Glutamatergic neuron (in vitro differentiated cells): ENCODE results near the gene RASA3. TPM values are rescaled to one million over a fixed set of nuclear protein-coding genes. Genes with fewer than 3 reads are reported as not detected.
A peak's percentile ranks its signal among the peaks of the same experiment; 100 is the strongest.

ENCODE experiments used
- DNase-seq: peaks from one replicate; pipeline ENCODE4 v3.0.0; 2022
- H3K27ac Mint-ChIP-seq: one replicate; pipeline ENCODE4 v1.8.0; 2020; ENCODE audit warnings: mild to moderate bottlenecking, mixed read lengths, inconsistent platforms; ENCODE audit not compliant: unreplicated experiment
- H3K27me3 Mint-ChIP-seq: one replicate; pipeline ENCODE4 v1.8.0; 2020; ENCODE audit warnings: mild to moderate bottlenecking, moderate library complexity, mixed read lengths, inconsistent platforms; ENCODE audit not compliant: unreplicated experiment
- H3K36me3 Mint-ChIP-seq: one replicate; pipeline ENCODE4 v1.8.0; 2020; ENCODE audit warnings: mild to moderate bottlenecking, mixed read lengths, inconsistent platforms; ENCODE audit not compliant: unreplicated experiment
- H3K4me1 Mint-ChIP-seq: one replicate; pipeline ENCODE4 v1.8.0; 2020; ENCODE audit warnings: mild to moderate bottlenecking, low read depth, mixed read lengths, inconsistent platforms; ENCODE audit not compliant: unreplicated experiment
- H3K4me3 Mint-ChIP-seq: one replicate; pipeline ENCODE4 v1.8.0; 2020; ENCODE audit warnings: mild to moderate bottlenecking, mixed read lengths, inconsistent platforms; ENCODE audit not compliant: unreplicated experiment
- H3K9me3 Mint-ChIP-seq: one replicate; pipeline ENCODE4 v1.8.0; 2020; ENCODE audit warnings: mild to moderate bottlenecking, moderate library complexity, mixed read lengths, inconsistent platforms; ENCODE audit not compliant: unreplicated experiment
- total RNA-seq: library from RNA; stranded (reverse); fragmentation: NEBNext Ultra II Directional; extraction: Animal tissue kit (Norgen Biotek cat#: 25700); gene quantifications from one replicate; pipeline ENCODE4 v1.2.1, GENCODE V29; 2021; ENCODE audit not compliant: unreplicated experiment
- TF ChIP-seq, protein P1 (sequence below): fragments of 200-600 bp; sonication (generic); IDR thresholded peaks from one replicate; pipeline ENCODE4 v1.5.0; 2021; ENCODE audit not compliant: partially characterized antibody, unreplicated experiment

Gene RASA3
- total RNA-seq, 1 donor from 2014 or later, result 15.2 TPM

DNA sequence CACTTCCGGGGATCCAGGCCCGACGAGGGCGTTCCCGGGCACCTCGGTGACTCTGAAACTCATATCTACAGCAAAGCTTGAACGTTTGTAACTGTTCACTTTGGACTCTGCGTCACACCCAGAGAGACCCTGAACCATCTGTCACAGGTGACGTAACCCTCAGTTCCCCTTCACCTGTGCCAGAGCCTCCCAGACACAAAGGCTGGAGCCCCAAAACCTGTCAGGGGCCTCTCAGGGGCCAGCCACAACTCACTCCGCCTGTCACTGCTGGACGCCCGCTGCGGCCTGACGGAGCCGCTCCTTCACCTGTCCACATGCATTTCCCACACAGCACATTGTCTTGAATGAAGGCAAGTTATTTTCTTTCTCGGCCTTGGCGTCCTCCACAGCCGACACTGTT, 8.0 kb downstream of the RASA3 start:
- H3K36me3 Mint-ChIP-seq, result no peaks in the 10 kb centered on the region
- H3K27ac Mint-ChIP-seq, result no peak overlapping the region
- peaks cover 9% of the 10 kb centered on the region for H3K9me3 Mint-ChIP-seq
- TF ChIP-seq, protein P1, sequence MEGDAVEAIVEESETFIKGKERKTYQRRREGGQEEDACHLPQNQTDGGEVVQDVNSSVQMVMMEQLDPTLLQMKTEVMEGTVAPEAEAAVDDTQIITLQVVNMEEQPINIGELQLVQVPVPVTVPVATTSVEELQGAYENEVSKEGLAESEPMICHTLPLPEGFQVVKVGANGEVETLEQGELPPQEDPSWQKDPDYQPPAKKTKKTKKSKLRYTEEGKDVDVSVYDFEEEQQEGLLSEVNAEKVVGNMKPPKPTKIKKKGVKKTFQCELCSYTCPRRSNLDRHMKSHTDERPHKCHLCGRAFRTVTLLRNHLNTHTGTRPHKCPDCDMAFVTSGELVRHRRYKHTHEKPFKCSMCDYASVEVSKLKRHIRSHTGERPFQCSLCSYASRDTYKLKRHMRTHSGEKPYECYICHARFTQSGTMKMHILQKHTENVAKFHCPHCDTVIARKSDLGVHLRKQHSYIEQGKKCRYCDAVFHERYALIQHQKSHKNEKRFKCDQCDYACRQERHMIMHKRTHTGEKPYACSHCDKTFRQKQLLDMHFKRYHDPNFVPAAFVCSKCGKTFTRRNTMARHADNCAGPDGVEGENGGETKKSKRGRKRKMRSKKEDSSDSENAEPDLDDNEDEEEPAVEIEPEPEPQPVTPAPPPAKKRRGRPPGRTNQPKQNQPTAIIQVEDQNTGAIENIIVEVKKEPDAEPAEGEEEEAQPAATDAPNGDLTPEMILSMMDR, result no peak
- H3K27me3 Mint-ChIP-seq, result peaks cover 17% of the 10 kb centered on the region
- H3K4me1 Mint-ChIP-seq, result peaks cover 49% of the 10 kb centered on the region
- H3K4me3 Mint-ChIP-seq, result no peak overlapping the region
- DNase-seq, result no peak

DNA sequence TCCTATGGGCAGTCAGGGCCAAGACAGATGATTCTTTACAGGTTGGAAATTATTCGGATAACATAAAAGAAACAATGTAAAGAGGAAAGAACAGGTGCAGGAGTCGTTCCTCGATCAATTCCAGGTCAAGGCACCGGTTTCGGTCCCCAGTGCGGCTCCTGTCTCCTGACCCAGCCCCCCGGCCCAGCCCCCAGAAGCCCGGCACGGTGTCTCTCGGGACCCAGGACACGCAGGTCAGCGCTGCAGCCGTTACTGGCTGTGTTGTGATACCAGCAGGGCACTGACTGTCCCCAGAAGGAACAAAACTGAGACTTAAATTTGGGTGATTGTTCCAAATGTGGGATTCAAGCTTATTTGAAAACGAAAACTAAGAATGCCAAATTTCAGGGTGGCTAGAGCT, 8.5 kb downstream of the RASA3 start:
- Mint-ChIP-seq H3K27me3 (peaks cover 17% of the 10 kb centered on the region), H3K27ac (no peak overlapping the region), H3K4me1 (peaks cover 47% of the 10 kb centered on the region), H3K4me3 (no peak overlapping the region), H3K9me3 (peaks cover 11% of the 10 kb centered on the region), H3K36me3 (no peaks in the 10 kb centered on the region)
- DNase-seq, result peak; percentile 37
- TF ChIP-seq, protein P1, result no peak

DNA sequence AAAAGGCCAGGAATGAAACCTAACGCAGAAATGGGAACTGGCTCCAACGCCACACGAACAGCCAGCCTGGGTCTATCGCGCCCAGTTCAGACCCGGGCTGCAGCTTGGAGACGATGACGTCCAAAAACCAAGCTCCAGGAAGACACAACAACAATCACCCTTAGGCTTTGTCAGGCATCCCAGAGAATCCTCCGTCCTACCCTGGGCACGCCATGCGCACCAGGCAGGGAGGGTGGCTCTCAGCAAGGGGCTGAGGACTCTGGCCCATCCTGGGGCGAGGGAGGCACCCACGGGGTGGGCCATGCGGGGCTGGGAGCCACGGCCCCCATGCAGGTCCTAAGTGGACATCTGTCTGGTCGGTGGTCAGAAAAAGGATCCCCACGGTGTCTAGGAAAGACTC, 9.0 kb downstream of the RASA3 start:
- H3K9me3 Mint-ChIP-seq, result peaks cover 11% of the 10 kb centered on the region
- H3K4me1 Mint-ChIP-seq, result peaks cover 48% of the 10 kb centered on the region
- H3K27ac Mint-ChIP-seq, result no peak overlapping the region
- H3K27me3 Mint-ChIP-seq, result peaks cover 17% of the 10 kb centered on the region
- no peak overlapping the region for H3K4me3 Mint-ChIP-seq
- no peaks in the 10 kb centered on the region for H3K36me3 Mint-ChIP-seq
- TF ChIP-seq, protein P1, result no peak
- no peak for DNase-seq

DNA sequence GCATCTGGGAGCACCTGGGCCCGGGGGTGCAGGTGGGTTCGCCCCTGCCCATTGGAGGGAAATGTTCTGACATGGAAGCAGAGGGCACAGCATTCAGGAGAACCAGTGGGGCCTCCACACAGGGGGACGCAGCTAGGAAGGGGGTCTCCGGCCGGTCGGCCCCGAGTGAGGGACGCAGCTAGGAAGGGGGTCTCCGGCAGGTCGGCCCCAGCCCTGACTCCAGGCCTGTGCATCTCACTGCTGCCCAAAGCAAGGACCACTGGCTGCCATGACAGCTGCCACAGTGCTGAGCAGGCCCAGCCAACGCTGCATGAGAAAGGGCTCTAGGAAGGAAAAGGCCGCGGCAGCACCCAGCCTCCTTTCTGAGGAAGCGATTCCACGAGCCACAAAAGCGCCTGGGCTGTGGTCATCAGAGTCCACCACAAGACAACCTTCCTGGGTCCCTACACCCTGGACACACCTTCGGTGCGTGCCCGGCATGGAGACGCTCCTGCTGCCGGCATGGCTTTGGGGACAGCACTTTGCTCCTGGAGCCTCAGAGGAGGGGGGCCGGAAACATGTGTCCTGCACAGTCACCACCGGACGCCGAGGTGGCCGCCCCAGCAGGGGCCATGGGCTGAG, 9.7 kb downstream of the RASA3 start:
- TF ChIP-seq, protein P1, result no peak
- Mint-ChIP-seq H3K9me3 (peaks cover 13% of the 10 kb centered on the region), H3K36me3 (no peaks in the 10 kb centered on the region), H3K27ac (no peak overlapping the region), H3K27me3 (peaks cover 17% of the 10 kb centered on the region), H3K4me1 (peaks cover 45% of the 10 kb centered on the region), H3K4me3 (no peak overlapping the region)
- peak; percentile 24 for DNase-seq

DNA sequence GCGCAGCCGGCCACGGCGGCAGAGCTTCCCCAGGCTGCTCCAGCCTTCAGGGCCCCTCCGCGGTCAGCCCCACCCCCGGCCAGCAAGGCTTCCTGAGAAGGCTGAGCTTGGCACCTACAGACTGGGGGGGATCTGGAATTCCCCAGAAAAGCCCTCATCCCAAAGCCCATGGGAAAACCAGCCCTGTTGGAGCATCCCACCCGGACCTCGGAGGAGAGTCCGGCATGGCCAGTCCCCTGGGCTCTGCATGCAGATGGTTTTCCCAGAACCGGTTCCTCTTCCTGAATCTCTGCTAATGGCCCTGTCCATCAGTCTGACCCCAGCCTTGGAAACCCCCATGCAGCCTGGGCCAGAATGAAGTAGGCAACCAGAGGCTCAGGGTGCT, 10.3 kb downstream of the RASA3 start:
- TF ChIP-seq, protein P1, result no peak
- Mint-ChIP-seq H3K9me3 (peaks cover 10% of the 10 kb centered on the region), H3K4me3 (peak overlapping the region; percentile 55), H3K27me3 (peaks cover 13% of the 10 kb centered on the region), H3K27ac (no peak overlapping the region), H3K4me1 (peaks cover 40% of the 10 kb centered on the region), H3K36me3 (no peaks in the 10 kb centered on the region)
- peak; percentile 19 for DNase-seq
